Activated naive CD4-positive, alpha-beta T cell treated with anti-CD3 and anti-CD28 coated beads, Interleukin-2, amount 50 U/mL, for 24 hours (primary cell): Measurements from ENCODE around the gene FAM163B.

Experiments
- H3K27ac Mint-ChIP-seq: one replicate; pipeline ENCODE4 v1.8.0; 2021; ENCODE audit warnings: mild to moderate bottlenecking, mixed read lengths
- H3K27me3 Mint-ChIP-seq: one replicate; pipeline ENCODE4 v1.8.0; 2021; ENCODE audit warnings: mixed read lengths
- H3K36me3 Mint-ChIP-seq: one replicate; pipeline ENCODE4 v1.8.0; 2021; ENCODE audit warnings: mixed read lengths
- H3K4me1 Mint-ChIP-seq: one replicate; pipeline ENCODE4 v1.8.0; 2021; ENCODE audit warnings: mixed read lengths
- H3K4me3 Mint-ChIP-seq: one replicate; pipeline ENCODE4 v1.8.0; 2021; ENCODE audit warnings: mild to moderate bottlenecking, mixed read lengths
- H3K9me3 Mint-ChIP-seq: one replicate; pipeline ENCODE4 v1.8.0; 2021; ENCODE audit warnings: mixed read lengths

FAM163B gene

DNA sequence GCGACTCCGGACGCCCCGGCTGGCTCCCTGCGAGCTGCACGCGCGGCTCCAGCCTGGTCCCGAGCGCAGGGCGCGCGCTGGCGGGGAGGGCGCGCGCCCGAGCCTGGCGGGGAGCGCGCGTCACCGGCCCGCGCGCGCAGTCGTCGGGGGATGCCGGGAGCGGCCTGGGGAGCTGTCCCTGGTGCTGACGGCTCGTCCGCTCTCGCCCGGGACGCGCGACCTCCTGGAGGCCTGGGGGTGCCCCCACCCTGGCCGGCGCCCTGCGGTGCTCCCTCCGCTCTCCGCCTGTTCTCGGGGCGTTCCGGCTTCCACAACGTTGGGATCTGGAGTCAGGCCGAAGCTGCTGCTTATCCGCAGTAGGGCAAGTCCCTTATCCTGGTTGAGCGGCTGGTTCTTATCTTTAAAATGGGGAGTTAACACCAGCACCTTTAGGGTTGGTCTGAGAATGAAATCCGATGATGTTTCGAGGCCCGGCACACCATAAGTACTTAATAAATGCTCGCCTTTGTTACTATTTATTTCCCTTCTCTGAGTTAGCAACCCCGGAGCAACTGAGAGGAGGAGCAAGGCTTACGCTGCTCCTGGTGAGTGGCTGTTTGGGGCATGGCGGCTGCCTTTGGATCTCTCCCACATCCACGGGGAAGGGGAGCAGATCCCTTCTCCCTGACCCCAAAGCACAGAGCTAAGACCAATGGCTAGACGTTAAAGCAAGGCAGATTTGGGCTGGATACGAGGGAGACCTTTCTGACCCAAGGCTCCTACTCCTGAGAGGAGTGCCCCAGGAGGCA, at the start of gene FAM163B:
Gene FAM163B, minus strand, starts transcription at position 79 of the 788 bp plus-strand sequence. CDS start 29,166 bp downstream, outside the sequence.
- H3K4me1 Mint-ChIP-seq: peaks cover 9% of the 10 kb centered on the region
- H3K4me3 Mint-ChIP-seq: peak within 1 kb of the TSS; percentile 49
- H3K9me3 Mint-ChIP-seq: no peaks in the 10 kb centered on the region
- no peaks in the 10 kb centered on the region for H3K36me3 Mint-ChIP-seq
- no peak within 1 kb of the TSS for H3K27ac Mint-ChIP-seq
- H3K27me3 Mint-ChIP-seq: peaks cover 22% of the 10 kb centered on the region

DNA sequence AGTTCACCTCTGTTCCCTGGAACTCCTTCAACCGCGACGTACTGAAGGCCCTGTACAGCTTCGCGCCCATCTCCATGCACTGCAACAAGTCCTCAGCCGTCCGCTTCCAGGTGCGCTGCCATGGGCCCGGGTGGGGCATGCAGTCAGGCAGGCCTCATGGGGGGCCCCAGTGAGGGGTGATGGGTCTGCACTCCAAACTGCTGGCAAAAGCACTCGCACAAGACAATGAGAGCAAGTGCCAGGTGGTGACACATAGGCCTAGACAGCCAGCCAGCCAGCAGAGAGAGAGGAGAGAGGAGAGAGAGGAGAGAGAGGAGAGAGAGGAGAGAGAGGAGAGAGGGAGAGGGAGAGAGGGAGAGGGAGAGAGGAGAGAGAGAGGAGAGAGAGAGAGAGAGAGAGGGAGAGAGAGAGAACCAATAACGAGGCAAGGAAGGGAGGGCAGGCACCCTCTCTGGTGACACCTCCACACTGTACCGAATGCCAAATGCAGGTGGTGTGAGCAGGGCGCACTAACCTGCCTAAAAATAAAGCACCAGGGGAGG, 48.0 kb upstream of the FAM163B start:
- H3K27ac Mint-ChIP-seq: peak overlapping the region; percentile 31
- H3K9me3 Mint-ChIP-seq: no peaks in the 10 kb centered on the region
- no peaks in the 10 kb centered on the region for H3K36me3 Mint-ChIP-seq
- H3K4me1 Mint-ChIP-seq: peaks cover 40% of the 10 kb centered on the region
- peak overlapping the region; percentile 72 for H3K4me3 Mint-ChIP-seq
- no peaks in the 10 kb centered on the region for H3K27me3 Mint-ChIP-seq

DNA sequence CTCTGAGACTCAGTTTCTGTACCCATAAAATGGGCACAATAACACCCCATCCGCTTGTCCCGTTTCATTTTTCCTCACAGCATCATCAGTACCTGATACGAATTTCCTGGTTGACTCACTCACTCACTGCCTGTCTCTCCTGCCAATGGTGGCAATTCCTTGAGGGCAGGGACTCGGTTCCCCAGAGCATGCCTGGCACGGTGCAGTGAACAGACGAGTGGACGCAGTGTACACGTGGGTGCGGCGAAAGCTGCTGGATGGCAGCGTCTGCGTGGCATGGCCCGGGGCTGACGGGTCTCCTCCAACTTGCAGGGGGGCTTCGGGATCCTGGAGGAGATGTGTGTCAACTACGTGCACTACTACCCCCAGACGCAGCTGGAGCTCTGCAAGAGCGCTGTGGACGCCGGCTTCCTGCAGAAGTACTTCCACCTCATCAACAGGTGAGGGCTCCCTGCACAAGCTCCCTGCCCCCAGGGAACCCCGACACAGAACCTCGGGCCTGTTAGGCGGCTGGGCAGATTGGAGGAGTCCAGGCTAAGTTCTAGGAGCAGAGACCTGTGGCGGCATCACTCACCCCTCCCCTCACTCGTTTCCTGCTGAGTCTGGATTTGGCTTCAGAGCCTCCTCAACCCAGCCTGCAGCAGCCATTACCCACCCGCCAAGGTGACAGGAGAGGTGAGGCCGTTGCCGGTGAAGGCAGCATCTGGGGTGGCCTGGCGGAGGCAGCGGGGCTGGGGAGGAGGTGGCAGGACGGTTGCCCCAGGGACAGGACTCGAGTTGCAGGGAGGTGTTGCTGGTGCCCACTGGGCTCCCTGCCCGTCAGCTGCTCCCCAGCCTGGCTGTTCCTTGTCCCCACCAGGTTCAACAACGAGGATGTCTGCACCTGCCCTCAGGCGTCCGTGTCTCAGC, 47.3 kb upstream of the FAM163B start:
- Mint-ChIP-seq H3K27me3 (no peaks in the 10 kb centered on the region), H3K4me1 (peaks cover 40% of the 10 kb centered on the region), H3K4me3 (peak overlapping the region; percentile 72), H3K27ac (no peak overlapping the region), H3K9me3 (no peaks in the 10 kb centered on the region), H3K36me3 (no peaks in the 10 kb centered on the region)

DNA sequence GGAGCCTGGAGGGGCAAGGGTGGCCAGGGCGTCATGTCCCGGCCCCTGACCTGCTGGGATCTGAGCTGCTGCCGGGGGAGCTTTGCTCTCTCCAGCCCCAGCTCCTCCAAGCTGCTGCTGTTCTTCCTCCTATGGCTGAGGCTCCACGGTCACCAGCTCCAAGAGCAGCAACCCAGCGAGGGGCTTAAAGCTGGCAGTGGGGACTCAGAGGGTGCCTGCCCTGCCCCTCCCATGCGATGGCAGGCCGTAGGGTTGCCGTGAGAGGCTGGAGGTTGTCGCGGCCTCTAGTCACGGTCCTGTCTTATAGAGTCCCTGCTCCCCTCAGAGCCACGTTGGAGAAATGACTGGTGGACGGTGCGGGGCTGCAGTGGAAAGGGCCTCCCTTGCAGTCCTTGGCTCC, 46.5 kb upstream of the FAM163B start:
- peaks cover 40% of the 10 kb centered on the region for H3K4me1 Mint-ChIP-seq
- H3K4me3 Mint-ChIP-seq: no peak overlapping the region
- H3K27ac Mint-ChIP-seq: no peak overlapping the region
- no peaks in the 10 kb centered on the region for H3K27me3 Mint-ChIP-seq
- H3K9me3 Mint-ChIP-seq: no peaks in the 10 kb centered on the region
- H3K36me3 Mint-ChIP-seq: no peaks in the 10 kb centered on the region

DNA sequence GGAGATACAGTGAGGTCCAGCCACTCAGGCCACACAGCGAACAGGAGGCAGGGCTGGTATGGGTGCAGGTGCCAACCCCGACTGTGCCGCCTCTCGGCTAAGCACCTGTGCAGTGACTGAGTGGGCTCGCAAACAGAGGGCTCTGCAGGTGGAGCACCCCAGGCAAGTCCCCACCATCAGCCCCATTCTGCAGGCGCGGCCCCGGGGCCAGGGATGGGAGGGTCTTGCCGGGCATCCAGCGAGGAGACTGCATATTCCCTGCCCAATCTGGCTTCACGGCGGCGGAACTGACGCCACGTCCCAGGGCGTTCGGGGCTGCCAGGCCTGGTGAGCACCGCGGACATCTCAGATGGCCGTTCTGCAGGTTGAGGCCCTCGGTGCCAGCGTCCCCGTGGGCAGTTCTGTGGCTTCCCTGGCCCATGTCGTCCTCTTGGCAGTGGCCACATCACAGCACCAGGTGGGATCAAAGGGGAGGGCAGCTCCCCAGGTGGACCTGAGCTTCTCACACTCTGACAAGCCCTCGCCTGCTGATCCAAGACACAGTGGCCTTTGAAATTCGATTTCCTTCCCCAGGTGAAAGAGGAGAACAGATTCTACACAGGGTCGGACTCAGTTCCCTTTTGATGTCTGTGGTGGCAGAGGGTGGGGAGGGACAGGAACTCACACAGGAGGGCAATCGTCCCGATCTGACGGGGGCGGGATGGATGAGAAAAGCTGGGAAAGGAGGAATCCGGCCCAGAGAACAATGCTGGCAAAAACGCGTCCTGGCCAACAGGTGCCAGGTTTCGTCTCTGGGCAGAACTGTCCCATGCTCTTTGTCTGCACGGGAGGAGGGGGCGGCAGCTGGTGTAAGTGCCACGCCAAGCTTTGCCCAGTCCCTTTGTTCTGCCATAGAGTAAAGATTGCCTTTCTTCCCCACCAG, 45.8 kb upstream of the FAM163B start:
- H3K27ac Mint-ChIP-seq: no peak overlapping the region
- no peaks in the 10 kb centered on the region for H3K27me3 Mint-ChIP-seq
- peak overlapping the region; percentile 23 for H3K4me3 Mint-ChIP-seq
- peaks cover 40% of the 10 kb centered on the region for H3K4me1 Mint-ChIP-seq
- H3K9me3 Mint-ChIP-seq: no peaks in the 10 kb centered on the region
- H3K36me3 Mint-ChIP-seq: no peaks in the 10 kb centered on the region

DNA sequence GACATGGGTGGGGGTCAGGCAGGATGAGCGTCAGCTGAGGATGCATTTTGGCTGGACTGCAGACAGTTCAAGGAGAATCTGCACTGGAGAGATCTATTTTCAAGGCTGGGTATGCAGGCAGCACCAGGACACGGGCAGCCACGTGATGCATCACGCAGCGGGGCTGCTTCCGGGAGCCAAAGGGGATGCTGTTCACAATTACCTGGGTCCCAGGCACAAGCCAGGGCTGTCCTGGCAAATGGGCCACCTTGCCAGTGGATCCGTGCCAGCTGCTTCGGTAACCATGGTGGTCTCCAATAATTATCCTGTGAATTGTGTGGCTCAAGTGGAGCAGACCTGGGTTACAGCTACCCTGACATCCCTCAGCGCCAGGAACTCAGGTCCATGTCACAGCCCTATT, 44.4 kb upstream of the FAM163B start:
- no peaks in the 10 kb centered on the region for H3K36me3 Mint-ChIP-seq
- peaks cover 31% of the 10 kb centered on the region for H3K4me1 Mint-ChIP-seq
- H3K4me3 Mint-ChIP-seq: no peak overlapping the region
- no peak overlapping the region for H3K27ac Mint-ChIP-seq
- H3K9me3 Mint-ChIP-seq: no peaks in the 10 kb centered on the region
- H3K27me3 Mint-ChIP-seq: no peaks in the 10 kb centered on the region

DNA sequence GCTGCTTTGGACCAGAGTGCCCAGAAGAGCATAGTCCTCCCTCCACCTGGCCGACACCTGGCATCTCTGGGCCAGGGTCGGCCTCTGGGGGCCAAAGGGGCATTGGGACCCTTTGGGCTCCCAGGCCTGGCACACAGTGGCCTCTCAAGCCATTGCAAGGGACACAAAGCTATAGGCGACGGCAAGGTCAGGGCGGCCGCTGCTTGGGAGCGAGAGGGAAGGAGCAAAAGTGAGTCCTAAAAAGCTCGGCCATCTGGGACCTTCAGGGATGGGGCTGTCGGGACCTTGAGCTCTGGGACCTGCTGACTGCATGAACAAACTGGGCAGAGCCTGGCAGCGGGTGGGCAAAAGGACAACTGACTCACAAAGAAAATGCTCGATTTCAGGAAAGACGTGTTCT, 40.8 kb upstream of the FAM163B start:
- H3K27me3 Mint-ChIP-seq: no peaks in the 10 kb centered on the region
- peaks cover 8% of the 10 kb centered on the region for H3K4me1 Mint-ChIP-seq

DNA sequence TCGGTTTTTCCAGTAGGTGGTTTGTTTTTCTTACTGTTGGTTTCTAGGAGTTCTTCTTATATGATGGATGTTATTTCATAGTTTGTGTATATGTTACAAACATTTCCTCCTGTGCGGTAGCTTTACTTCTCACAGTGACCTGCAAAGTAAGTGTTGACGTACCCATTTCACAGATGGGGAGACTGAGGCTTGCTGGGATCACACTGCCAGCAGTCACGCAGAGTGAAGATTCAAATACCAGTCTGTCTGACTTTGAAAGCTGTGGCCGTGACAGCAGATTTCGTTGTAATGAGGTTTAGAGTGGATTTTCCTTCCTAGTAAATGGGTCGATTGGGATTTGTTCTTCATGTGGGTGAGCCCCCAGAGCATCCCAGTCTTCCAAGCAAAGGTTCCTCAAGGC, 40.0 kb upstream of the FAM163B start:
- Mint-ChIP-seq H3K36me3 (no peaks in the 10 kb centered on the region), H3K4me1 (peaks cover 7% of the 10 kb centered on the region), H3K27me3 (no peaks in the 10 kb centered on the region), H3K27ac (no peak overlapping the region), H3K9me3 (no peaks in the 10 kb centered on the region), H3K4me3 (no peak overlapping the region)

More for the DNA sequence above, 40.8 kb upstream of the FAM163B start:
- Mint-ChIP-seq H3K9me3 (no peaks in the 10 kb centered on the region), H3K27ac (no peak overlapping the region), H3K4me3 (no peak overlapping the region), H3K36me3 (no peaks in the 10 kb centered on the region)

DNA sequence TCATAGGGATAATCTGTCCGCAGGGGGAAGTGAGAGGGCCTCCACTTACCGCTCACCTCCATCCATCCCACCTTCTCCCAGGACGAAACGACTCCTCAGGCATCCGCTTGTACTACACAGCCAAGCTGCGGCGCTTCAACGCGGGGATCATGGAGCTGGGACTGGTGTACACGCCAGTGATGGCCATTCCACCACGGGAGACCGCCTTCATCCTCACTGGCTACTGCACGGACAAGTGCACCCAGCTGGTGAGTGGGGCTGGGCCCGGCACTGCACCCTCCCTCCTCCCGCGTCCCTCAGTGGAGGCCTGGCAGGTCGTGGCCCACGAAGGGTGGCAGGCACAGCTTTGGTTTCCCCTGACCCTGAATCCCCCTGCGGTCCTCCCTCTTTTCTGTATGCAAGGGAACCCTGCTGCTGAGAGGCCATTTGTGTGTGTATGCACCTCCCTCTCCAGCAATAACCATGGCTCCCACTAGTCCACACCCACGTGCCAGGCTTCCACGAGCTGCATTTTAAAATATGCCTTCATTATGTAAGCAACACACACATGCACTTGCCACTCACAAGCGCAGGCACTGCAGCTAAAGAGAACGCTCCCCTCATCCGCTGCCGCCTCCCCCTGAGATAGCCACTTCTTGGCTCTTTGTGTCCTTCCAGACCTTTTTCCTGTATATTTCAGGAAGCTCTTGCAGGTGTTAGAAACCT, 38.7 kb upstream of the FAM163B start:
- H3K4me1 Mint-ChIP-seq: peaks cover 7% of the 10 kb centered on the region
- H3K4me3 Mint-ChIP-seq: no peak overlapping the region
- no peaks in the 10 kb centered on the region for H3K27me3 Mint-ChIP-seq
- no peaks in the 10 kb centered on the region for H3K9me3 Mint-ChIP-seq
- no peak overlapping the region for H3K27ac Mint-ChIP-seq
- H3K36me3 Mint-ChIP-seq: no peaks in the 10 kb centered on the region

DNA sequence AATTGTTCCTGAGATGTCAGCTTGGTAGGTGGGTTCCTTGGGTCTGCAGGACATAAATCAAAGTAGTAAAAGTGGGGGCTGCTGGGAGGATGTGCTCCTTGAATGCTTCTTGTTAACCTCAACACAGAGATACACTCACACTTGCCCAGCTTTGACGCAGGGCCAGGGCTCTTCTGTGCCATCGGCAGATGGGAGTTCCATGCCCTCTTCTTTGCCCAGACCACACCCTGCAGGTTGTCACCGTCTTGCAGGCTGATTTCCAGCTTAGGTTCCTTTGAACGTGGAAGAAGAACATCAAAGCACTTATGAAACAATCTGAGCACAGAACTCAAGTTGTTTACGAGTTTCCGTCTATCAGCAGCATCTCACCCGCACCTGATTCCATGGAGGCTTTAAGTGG, 38.0 kb upstream of the FAM163B start:
- H3K4me3 Mint-ChIP-seq: no peak overlapping the region
- H3K27me3 Mint-ChIP-seq: no peaks in the 10 kb centered on the region
- H3K36me3 Mint-ChIP-seq: no peaks in the 10 kb centered on the region
- no peak overlapping the region for H3K27ac Mint-ChIP-seq
- H3K9me3 Mint-ChIP-seq: no peaks in the 10 kb centered on the region
- H3K4me1 Mint-ChIP-seq: peaks cover 7% of the 10 kb centered on the region

DNA sequence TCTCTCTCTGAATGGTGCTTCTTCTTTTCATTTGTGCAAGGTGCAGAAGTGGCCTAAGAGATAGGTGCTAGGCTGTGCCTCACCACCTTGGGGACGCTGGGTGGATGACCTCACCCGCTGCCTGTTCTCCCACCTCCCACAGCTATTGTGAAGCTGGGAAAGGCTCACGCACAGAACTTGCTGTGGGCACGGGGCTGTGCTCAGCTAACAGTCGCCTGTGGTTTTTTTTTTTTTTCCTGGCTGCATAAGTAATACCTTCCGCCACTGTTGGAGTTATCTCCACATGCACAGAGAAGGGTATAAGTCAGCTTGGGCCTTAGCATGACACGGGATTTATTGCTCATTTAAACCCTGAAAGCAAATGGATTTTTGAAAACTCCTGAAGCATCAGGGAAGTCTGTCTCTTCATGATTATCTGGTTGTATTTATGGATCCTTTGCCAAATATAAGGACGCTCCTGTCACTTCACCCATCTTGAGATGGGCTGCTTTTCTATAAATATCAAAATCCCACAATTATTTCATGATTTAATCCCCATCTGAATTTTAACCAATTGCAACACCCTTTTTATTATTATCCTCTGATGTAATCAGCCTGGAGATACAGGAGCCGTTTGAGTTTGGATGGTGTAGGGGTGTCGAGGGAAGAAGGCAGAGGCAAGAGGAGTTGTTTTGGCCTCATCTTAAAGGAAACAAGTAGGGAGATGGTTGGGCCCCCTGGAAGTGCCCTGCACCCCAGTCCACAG, 36.0 kb upstream of the FAM163B start:
- H3K27ac Mint-ChIP-seq: no peak overlapping the region
- no peaks in the 10 kb centered on the region for H3K27me3 Mint-ChIP-seq
- H3K4me1 Mint-ChIP-seq: peaks cover 7% of the 10 kb centered on the region
- H3K9me3 Mint-ChIP-seq: no peaks in the 10 kb centered on the region
- no peak overlapping the region for H3K4me3 Mint-ChIP-seq
- H3K36me3 Mint-ChIP-seq: no peaks in the 10 kb centered on the region

DNA sequence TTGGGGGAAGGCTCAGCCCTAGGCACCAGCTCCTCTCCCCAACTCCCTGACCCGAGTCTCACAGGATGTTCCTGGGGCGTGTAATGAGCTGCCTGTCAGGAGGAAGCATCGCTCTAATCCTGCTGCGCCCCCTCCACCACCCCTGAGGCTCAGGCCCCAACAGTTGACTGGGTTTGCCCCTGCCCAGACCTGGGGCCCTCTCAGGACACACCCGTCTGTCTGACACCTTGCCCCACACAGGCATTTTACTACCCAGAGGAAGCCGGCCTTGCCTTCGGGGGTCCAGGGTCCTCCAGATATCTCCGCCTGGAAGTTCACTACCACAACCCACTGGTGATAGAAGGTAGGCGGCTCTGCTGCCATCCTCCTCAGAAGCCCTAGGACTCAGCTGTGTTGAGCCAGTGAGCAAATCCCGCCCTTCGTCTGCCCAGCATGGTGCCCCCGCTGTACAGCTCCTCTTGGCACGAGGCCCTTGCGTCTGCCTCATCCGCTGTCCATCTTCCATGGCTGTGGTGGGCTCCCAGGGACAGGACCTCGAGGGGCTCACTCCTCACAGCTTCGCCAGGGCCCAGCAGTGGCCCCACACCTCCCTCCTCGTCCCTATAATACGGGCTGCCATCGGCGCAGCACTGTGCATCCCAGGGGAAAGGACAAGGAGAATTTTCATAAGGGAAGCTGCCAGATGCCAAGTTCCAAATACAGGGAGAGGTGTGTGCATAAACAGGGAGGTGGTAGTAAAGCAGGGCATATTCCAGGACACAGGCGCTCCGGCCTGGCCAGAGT, 35.0 kb upstream of the FAM163B start:
- Mint-ChIP-seq H3K4me3 (no peak overlapping the region), H3K36me3 (no peaks in the 10 kb centered on the region)

DNA sequence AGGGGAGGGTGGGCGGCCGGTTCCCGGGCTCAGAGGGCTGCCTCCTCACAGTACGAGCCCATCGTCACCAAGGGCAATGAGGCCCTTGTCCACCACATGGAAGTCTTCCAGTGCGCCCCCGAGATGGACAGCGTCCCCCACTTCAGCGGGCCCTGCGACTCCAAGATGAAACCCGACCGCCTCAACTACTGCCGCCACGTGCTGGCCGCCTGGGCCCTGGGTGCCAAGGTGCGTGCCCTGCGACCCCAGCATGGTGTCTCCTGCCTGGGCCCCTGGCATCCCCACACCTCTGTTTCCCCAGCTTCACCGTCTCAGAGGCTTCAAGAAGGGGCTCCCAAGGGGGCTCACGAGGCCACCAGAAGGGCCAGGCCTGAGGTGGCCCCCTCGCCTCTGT, 34.2 kb upstream of the FAM163B start:
- Mint-ChIP-seq H3K4me3 (no peak overlapping the region), H3K4me1 (peaks cover 7% of the 10 kb centered on the region), H3K27ac (no peak overlapping the region)

More for the DNA sequence above, 35.0 kb upstream of the FAM163B start:
- no peak overlapping the region for H3K27ac Mint-ChIP-seq
- no peaks in the 10 kb centered on the region for H3K9me3 Mint-ChIP-seq
- no peaks in the 10 kb centered on the region for H3K27me3 Mint-ChIP-seq
- peaks cover 7% of the 10 kb centered on the region for H3K4me1 Mint-ChIP-seq

More for the DNA sequence above, 34.2 kb upstream of the FAM163B start:
- Mint-ChIP-seq H3K9me3 (no peaks in the 10 kb centered on the region), H3K27me3 (no peaks in the 10 kb centered on the region), H3K36me3 (no peaks in the 10 kb centered on the region)
